GM12878 (cell line): ENCODE results near the gene CNNM2. TPM values are rescaled to one million over a fixed set of nuclear protein-coding genes. Genes with fewer than 3 reads are reported as not detected.

Experiments
- ATF2 ChIP-seq: IDR thresholded peaks from 2 replicates; pipeline ENCODE4 v1.6.1; 2012; ENCODE audit warnings: low read length, inconsistent platforms
- CBX5 ChIP-seq: sonication (generic); IDR thresholded peaks from 2 replicates; pipeline ENCODE4 v1.6.1; 2016; ENCODE audit warnings: low read depth, moderate library complexity, mild to moderate bottlenecking, inconsistent platforms
- FOS ChIP-seq: IDR thresholded peaks from 3 replicates; pipeline ENCODE4 v1.6.1; 2011; ENCODE audit warnings: borderline replicate concordance; ENCODE audit not compliant: insufficient read length; ENCODE audit errors: extremely low read depth
- HCFC1 ChIP-seq: fragments of 150-350 bp; IDR thresholded peaks from 2 replicates; pipeline ENCODE4 v1.6.1; 2014; ENCODE audit warnings: low read length
- MEF2A ChIP-seq: IDR thresholded peaks from 2 replicates; pipeline ENCODE4 v1.6.1; 2011; ENCODE audit warnings: low read depth, mild to moderate bottlenecking, low read length, moderate library complexity; ENCODE audit not compliant: insufficient read depth
- MEF2B ChIP-seq: fragments of 450-650 bp; IDR thresholded peaks from 2 replicates; pipeline ENCODE4 v1.6.1; 2018; ENCODE audit warnings: mild to moderate bottlenecking, moderate library complexity; ENCODE audit not compliant: partially characterized antibody, poor library complexity, severe bottlenecking
- MTA2 ChIP-seq: fragments of 450-650 bp; IDR thresholded peaks from 2 replicates; pipeline ENCODE4 v1.6.1; 2016; ENCODE audit warnings: low read depth, mild to moderate bottlenecking, moderate library complexity
- MTA3 ChIP-seq: IDR thresholded peaks from 2 replicates; pipeline ENCODE4 v1.6.1; 2012; ENCODE audit warnings: low read length, inconsistent platforms, borderline replicate concordance
- NFIC ChIP-seq: IDR thresholded peaks from 2 replicates; pipeline ENCODE4 v1.6.1; 2012; ENCODE audit warnings: low read depth, mild to moderate bottlenecking, inconsistent platforms, low read length, moderate library complexity
- RAD21 ChIP-seq: IDR thresholded peaks from 2 replicates; pipeline ENCODE4 v1.6.1; 2011; ENCODE audit warnings: mild to moderate bottlenecking, low read depth, low read length, moderate library complexity; ENCODE audit not compliant: insufficient read depth
- RB1 ChIP-seq: fragments of 450-650 bp; formaldehyde crosslinking; IDR thresholded peaks from 2 replicates; pipeline ENCODE4 v1.6.1; 2017; ENCODE audit warnings: mild to moderate bottlenecking, borderline replicate concordance
- RBBP5 ChIP-seq: fragments of 200-600 bp; sonication (generic); conservative IDR thresholded peaks from 2 replicates; pipeline ENCODE4 v1.6.1; 2016
- RELB ChIP-seq: fragments of 450-650 bp; IDR thresholded peaks from 2 replicates; pipeline ENCODE4 v1.6.1; 2017; ENCODE audit warnings: low read depth, mild to moderate bottlenecking, moderate library complexity
- RUNX3 ChIP-seq: IDR thresholded peaks from 2 replicates; pipeline ENCODE4 v1.6.1; 2012; ENCODE audit warnings: low read length, inconsistent platforms
- SP1 ChIP-seq: IDR thresholded peaks from one replicate; pipeline ENCODE4 v1.6.1; 2011; ENCODE audit warnings: low read depth, low read length
- SREBF1 ChIP-seq: IDR thresholded peaks from 2 replicates; pipeline ENCODE4 v1.6.1; 2012; ENCODE audit warnings: mild to moderate bottlenecking, low read length
- TARDBP ChIP-seq: IDR thresholded peaks from 2 replicates; pipeline ENCODE4 v1.6.1; 2016; ENCODE audit warnings: borderline replicate concordance
- polyA plus RNA-seq, 11 experiments: library from polyadenylated mRNA; depleted of rRNA in 4 of 11; unstranded in 6 of 11; stranded (reverse) in 5 of 11; fragments of >200 nt; fragmentation: Nextera tagmentation in 4 of 11; fragmentation: Illumina TruSeq in 1 of 11; extraction: Ambion mirVana in 4 of 11; extraction: Trizol in 1 of 11; gene quantifications; 1 replicate in 1 of 11; 2 replicates in 10 of 11; pipeline versions ENCODE4 v1.2.1 to v1.2.3, GENCODE V29; 2011 to 2016; ENCODE audit warnings: inconsistent platforms in 2 of 11, missing spikeins in 2 of 11, low read depth in 1 of 11
- total RNA-seq, 4 experiments: library from RNA; depleted of rRNA in 3 of 4; stranded (reverse); fragments of >200 nt in 3 of 4; fragmentation: Illumina TruSeq in 1 of 4; extraction: Trizol in 1 of 4; gene quantifications; 2 replicates each; pipeline versions ENCODE4 v1.2.1 to v1.2.3, GENCODE V29; 2013 to 2021
- TF ChIP-seq, protein P1 (sequence below): fragments of 450-650 bp; formaldehyde crosslinking; IDR thresholded peaks from 2 replicates; pipeline ENCODE4 v1.4.0; 2022; ENCODE audit warnings: mild to moderate bottlenecking, moderate library complexity
- TF ChIP-seq, protein P2 (sequence below): fragments of 450-650 bp; IDR thresholded peaks from 2 replicates; pipeline ENCODE4 v1.6.1; 2017; ENCODE audit warnings: mild to moderate bottlenecking

CNNM2 gene
- total and polyA plus RNA-seq, 10 of the 15 experiments (the other 5 are each of a cell fraction or from before 2014, with no cell fraction given) = 0.18 to 7.3 (median 2.5) TPM

DNA sequence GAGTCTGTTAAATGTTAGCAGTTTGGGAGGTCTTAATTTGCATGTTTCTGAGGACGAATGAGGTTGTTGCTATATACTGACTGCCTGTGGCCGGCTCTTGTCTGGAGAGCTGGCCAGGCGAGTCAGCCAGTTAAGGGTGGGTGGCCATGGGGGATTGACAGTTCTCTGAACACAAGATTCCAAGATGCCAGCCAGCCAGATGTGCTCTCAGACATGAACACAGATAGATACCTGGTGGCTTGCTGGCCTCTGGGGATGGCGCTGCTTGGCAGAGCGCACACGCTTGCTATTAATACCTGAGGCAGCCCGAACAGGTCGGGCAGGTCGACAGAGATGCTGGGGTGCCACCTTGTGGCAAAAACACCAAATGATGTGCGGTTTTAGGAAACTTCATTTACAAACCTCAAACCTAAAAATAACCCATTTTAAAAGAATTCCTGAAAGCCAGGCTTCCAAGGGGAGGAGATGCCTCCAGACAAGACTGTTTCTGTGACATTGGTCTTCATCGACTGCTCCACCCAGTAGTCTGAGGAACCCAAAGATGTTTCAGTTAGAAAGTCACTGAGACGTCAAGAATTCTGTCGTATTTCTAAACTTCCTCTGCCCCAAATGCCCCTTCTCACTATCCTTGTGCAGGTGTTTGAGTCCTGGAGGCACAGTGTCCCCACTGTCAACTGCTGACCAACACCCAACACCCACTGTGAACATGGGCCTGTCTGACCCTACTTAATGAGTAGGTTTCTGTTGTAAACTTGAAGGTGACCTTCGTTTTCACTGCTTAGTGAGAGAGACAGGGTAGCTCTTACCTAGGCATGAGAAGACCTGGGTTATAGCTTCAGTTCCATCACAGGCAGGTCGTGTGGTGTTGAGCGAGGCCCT lies 151.6 kb downstream of the CNNM2 start (continued):
- peak; percentile 87 for TF ChIP-seq MEF2A
- no peak; the same call in 1 of the 2 replicates for TF ChIP-seq MTA3
- TF ChIP-seq, protein P1, sequence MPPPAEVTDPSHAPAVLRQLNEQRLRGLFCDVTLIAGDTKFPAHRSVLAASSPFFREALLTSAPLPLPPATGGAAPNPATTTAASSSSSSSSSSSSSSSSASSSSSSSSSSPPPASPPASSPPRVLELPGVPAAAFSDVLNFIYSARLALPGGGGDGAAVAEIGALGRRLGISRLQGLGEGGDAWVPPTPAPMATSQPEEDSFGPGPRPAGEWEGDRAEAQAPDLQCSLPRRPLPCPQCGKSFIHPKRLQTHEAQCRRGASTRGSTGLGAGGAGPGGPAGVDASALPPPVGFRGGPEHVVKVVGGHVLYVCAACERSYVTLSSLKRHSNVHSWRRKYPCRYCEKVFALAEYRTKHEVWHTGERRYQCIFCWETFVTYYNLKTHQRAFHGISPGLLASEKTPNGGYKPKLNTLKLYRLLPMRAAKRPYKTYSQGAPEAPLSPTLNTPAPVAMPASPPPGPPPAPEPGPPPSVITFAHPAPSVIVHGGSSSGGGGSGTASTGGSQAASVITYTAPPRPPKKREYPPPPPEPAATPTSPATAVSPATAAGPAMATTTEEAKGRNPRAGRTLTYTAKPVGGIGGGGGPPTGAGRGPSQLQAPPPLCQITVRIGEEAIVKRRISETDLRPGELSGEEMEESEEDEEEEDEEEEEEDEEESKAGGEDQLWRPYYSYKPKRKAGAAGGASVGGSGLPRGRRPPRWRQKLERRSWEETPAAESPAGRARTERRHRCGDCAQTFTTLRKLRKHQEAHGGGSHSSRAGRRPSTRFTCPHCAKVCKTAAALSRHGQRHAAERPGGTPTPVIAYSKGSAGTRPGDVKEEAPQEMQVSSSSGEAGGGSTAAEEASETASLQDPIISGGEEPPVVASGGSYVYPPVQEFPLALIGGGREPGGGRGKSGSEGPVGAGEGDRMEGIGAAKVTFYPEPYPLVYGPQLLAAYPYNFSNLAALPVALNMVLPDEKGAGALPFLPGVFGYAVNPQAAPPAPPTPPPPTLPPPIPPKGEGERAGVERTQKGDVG (CRISPR knock-in tag) = no peak
- TF ChIP-seq MEF2B = peak; percentile 73
- TF ChIP-seq, protein P2, sequence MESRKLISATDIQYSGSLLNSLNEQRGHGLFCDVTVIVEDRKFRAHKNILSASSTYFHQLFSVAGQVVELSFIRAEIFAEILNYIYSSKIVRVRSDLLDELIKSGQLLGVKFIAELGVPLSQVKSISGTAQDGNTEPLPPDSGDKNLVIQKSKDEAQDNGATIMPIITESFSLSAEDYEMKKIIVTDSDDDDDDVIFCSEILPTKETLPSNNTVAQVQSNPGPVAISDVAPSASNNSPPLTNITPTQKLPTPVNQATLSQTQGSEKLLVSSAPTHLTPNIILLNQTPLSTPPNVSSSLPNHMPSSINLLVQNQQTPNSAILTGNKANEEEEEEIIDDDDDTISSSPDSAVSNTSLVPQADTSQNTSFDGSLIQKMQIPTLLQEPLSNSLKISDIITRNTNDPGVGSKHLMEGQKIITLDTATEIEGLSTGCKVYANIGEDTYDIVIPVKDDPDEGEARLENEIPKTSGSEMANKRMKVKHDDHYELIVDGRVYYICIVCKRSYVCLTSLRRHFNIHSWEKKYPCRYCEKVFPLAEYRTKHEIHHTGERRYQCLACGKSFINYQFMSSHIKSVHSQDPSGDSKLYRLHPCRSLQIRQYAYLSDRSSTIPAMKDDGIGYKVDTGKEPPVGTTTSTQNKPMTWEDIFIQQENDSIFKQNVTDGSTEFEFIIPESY = no peak
- no peak for TF ChIP-seq MTA2
- TF ChIP-seq FOS = no peak
- TF ChIP-seq CBX5 = no peak; the same call in 1 of the 2 replicates
- TF ChIP-seq NFIC = no peak
- TF ChIP-seq RAD21 = peak; percentile 88
- no peak for TF ChIP-seq ATF2
- no peak for TF ChIP-seq RB1
- 0 out of 2 replicates have a peak, but pooled peaks have one; percentile 23 for TF ChIP-seq RELB
- TF ChIP-seq HCFC1 = no peak
- TF ChIP-seq RUNX3 = peak; percentile 95
- TF ChIP-seq RBBP5 = no peak
- no peak for TF ChIP-seq SREBF1
- no peak for TF ChIP-seq TARDBP
- no peak for TF ChIP-seq SP1
